ENCODE measurements around the gene TMEM125.

The TMEM125 gene

DNA sequence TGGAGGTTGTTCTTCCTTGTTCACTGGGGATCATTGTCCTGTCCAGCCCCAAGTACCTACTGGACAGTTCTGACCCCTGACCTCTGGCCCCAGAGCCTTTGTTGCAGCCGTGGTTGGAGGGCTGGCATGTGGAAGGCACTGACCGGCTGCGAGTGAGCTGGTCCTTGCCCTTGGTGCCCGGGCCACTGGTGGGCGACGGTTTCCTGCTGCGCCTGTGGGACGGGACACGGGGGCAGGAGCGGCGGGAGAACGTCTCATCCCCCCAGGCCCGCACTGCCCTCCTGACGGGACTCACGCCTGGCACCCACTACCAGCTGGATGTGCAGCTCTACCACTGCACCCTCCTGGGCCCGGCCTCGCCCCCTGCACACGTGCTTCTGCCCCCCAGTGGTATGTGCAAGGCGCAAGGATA, 42.4 kb downstream of the TMEM125 start:
- DNase-seq (ENCODE audit: low spot score), result no peak

DNA sequence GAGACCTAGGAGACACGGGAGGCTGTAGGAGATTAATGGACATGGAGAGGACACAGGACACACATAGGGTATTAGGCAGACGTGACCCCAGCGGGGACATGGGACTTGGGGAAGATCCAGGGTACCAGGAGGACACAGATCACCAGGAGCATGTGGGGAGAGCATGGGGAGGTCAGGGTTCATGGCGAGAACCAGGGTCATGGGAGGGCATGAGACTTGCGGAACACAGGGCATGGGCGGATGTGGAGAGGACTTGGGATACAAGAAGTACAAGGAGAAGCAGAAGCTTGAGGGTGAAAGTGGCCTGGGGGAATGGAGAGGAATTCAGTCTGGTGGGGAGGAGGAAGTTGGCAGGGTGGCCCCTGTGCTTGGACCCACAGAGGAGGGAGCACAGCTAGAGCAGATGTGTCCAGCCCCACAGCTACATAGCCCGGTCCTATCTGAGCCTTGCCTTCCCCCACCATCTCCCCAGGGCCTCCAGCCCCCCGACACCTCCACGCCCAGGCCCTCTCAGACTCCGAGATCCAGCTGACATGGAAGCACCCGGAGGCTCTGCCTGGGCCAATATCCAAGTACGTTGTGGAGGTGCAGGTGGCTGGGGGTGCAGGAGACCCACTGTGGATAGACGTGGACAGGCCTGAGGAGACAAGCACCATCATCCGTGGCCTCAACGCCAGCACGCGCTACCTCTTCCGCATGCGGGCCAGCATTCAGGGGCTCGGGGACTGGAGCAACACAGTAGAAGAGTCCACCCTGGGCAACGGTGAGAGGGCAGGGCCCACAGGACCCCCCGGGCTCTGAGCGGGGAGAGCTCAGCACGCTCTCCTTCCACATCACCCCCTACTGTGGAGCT, 43.1 kb downstream of the TMEM125 start:
- no peak for DNase-seq (ENCODE audit: low spot score)

DNA sequence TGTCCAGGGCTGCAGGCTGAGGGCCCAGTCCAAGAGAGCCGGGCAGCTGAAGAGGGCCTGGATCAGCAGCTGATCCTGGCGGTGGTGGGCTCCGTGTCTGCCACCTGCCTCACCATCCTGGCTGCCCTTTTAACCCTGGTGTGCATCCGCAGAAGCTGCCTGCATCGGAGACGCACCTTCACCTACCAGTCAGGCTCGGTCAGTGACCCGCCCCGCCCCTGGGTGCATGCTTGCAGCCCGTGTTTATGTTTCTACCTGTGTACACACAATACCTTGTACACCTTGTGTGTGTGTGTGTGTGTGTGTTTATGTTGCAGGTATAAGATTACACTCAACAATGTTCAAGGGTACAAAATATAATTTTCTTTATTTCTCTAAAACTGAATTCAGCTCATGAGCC, 44.0 kb downstream of the TMEM125 start:
- no peak for DNase-seq (ENCODE audit: low spot score)

DNA sequence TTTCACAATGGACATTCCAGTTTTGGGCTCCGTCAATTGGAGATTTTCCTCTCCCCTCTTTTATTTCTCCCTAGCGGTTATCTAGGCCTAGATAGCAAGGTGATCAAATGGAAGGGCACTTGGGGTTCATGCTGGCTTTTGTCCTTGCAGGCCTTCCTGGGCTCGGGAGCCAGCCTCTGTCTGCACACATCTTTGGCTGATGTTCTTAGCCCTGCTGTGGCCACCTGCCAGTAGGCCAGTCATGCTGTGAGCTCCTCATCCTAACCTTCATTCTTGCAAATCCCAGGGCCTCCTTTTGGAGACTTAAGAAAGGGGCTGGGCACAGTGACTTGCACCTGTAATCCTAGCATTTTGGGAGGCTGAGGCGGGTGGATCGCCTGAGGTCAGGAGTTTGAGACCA, 44.5 kb downstream of the TMEM125 start:
- DNase-seq (ENCODE audit: low spot score), result no peak

DNA sequence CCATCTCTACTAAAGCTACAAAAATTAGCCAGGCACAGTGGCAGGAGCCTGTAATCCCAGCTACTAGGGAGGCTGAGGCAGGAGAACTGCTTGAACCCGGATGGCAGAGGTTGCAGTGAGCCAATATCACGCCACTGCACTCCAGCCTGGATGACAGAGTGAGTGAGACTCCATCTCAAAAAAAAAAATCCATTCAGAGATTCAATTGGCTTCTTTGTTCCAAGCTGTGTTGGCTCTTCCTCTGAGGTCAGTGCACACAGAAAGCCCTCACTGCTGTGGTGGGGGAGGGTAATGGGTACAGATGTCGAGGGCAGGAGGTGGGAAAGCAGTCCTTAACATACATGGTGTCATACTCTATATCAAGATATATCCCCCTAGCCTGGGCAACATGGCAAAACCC, 45.7 kb downstream of the TMEM125 start:
- DNase-seq (ENCODE audit: low spot score), result no peak

DNA sequence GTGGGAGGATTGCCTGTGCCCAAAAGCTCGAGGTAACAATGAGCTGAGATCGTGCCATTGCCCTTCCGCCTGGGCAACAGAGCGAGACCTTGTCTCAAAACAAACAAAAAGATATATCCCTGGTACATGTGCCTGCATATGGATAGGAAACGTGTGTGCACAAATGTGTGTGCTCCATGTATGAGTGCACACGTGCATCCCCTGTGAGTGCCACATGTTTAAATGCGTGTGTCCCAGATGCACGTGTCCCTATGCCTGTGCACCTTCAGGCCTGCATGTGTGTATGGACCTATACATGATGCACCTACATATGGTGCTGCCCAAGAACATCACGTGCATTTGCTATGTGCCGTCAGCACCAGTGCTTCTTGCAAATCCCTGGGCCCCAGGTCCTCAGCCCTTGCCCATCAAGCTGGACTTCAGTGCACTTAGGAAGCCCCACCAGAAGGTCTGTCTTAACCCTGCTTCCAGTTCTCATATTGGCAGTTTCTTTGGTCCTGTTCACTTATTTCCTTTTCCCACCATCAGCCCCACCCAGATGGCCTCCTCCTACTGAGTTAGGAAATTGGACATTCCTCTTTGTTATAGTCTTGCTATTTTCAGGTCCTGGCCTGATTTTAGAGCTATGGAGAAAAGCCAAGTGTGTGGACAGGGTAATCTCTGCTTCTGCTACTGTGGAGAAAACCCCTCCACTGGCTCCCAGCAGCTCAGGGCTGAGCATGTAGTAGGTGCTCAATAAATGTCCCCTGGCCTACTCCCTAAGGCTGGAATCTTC, 46.4 kb downstream of the TMEM125 start:
- no peak for DNase-seq (ENCODE audit: low spot score)

DNA sequence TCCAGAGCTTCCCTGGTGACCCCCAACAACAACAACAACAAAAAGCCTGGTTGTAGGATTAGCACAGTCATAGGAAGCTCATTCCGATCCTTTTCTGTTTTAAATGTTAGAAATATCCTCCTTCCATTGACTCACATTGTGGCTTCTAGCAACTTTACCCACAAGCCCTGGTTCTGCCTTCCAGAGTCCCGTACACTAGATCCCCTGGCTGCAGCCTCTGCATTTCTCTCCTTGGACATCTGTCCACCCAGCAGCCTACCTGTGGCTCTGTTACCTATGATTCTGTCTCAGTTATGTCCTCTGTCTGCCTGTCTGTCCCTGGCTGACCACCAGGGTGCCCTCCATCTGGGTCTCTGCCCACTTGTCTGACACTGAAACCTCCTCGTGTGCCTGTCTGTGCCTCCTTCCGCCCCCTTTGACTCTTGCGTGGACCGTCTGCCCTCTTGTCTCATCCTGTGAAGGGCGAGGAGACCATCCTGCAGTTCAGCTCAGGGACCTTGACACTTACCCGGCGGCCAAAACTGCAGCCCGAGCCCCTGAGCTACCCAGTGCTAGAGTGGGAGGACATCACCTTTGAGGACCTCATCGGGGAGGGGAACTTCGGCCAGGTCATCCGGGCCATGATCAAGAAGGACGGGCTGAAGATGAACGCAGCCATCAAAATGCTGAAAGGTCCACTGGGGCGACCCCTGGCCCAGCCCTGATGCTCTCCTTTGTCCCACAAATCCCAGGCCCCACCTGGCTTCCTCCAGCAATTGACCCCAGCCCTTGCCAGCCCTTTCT, 47.1 kb downstream of the TMEM125 start:
- no peak for DNase-seq (ENCODE audit: low spot score)

DNA sequence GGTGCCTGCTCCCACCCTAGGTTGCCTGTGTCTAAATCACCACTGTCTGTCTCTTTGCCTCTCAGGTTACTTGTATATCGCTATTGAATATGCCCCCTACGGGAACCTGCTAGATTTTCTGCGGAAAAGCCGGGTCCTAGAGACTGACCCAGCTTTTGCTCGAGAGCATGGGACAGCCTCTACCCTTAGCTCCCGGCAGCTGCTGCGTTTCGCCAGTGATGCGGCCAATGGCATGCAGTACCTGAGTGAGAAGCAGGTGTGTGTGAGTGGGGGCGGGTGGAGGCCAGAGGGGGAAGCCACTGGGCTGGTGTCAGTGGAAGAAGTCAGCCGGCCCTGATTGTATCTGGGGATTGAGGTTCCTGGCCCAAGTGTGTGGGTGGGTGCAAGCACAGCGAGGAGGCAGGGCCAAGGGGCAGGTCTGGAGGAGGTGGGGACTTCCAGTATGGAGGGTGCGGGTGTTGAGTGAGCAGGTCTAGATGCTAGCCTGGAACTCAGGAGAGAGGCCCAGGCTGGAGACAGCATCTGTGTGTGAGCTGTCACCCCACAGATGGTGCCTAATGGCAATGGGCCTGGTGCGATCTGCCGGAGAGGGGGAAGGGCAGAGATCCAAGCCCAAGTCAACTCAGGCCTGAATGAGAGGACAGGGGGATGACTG, 48.2 kb downstream of the TMEM125 start:
- no peak for DNase-seq (ENCODE audit: low spot score)

DNA sequence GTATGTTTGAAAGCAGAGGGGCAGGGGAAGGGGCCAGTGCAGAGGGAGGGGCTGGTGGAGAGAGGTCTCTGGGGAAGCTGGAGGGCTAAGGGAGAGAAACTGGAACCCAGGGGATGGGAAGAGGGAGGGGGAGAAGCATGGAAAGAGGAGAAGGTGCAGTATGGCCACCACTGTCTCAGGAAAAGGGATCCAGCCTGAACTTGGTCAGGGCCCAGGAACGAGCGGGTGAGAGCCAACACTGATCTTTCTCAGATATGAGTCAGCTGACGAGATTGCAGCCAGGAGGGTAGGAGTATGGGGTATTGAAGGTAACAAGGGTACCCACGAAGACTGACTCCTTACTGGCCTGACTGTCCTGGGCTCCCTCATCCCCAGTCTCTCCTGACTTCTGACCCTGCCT, 49.0 kb downstream of the TMEM125 start:
- DNase-seq (ENCODE audit: low spot score), result no peak

DNA sequence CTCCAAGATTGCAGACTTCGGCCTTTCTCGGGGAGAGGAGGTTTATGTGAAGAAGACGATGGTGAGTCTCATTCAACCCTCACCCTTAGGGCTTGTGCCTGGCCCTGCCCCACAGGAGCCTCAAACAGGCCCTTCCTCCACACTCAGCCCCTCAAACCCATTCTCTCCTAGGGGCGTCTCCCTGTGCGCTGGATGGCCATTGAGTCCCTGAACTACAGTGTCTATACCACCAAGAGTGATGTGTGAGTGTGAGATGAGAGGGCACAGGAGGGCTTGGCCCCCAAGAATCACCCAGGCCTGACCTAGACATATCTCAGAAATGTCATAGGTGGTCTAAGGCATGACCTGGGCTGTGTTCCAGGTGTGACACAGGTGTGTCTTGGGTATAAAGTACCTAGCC, 49.5 kb downstream of the TMEM125 start:
- no peak for DNase-seq (ENCODE audit: low spot score)

DNA sequence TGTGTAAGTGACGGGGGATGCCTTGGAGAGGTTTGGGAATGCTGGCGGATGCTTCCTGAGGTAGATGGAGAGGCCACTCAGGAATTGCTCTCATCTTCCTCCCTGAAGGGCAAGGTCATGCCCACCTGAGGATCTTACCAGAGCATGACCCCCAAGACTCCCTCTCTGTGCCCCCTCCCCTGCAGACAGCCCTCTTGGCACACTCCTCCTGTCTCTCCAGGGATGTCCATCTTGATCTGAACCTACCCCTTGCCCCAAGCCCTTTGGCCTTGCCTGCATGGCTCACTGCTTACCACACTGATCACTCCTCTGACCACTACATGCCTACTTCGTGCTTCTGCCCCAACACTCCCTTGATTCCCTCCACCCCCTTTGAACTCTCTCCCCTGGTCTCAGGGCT, 50.0 kb downstream of the TMEM125 start:
- no peak for DNase-seq (ENCODE audit: low spot score)

DNA sequence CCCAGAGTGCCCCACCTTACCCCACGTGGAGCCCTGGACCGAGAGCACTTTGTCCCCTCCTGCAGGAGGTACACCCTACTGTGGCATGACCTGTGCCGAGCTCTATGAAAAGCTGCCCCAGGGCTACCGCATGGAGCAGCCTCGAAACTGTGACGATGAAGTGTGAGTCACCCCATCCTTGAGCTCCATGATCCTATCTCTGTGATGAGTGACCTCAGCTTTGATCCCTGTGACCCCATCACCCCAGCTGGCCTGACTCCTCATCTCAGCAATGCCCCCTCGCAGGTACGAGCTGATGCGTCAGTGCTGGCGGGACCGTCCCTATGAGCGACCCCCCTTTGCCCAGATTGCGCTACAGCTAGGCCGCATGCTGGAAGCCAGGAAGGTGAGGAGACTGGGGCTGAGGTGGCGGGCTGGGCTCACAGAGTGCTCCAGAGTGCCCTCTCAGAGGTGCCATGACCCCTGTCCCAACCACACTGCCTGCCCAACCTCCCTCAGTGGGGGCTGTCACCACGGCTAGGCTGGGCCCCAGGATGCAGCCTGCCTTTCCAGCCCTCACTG, 51.6 kb downstream of the TMEM125 start:
- DNase-seq (ENCODE audit: low spot score), result no peak

DNA sequence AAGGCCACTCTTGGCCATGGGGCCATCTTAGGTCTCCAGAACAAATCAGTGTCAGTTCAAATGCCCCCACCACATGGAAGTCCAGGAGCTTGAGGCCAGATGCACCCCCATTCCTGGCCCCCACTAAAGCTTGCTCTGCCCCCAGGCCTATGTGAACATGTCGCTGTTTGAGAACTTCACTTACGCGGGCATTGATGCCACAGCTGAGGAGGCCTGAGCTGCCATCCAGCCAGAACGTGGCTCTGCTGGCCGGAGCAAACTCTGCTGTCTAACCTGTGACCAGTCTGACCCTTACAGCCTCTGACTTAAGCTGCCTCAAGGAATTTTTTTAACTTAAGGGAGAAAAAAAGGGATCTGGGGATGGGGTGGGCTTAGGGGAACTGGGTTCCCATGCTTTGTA, 52.7 kb downstream of the TMEM125 start:
- DNase-seq (ENCODE audit: low spot score), result no peak

Data from kidney capillary endothelial cell (primary cell).